OCI-LY7 (cell line): ENCODE results near the gene ZNF221. TPM values are rescaled to one million over a fixed set of nuclear protein-coding genes. Genes with fewer than 3 reads are reported as not detected.

ENCODE experiments used
- BruUV-seq: library from RNA; stranded (reverse); fragments of 400-500 nt; replicated peaks from 2 replicates; lab custom pipeline; 2021; lab: Mats Ljungman, UMichigan
- CTCF ChIA-PET: fragments of 300-600 bp; sonication (Branson Sonifier 250); formaldehyde crosslinking; loops from one replicate; lab custom pipeline; 2022; ENCODE audit warnings: antibody characterized with exemption; ENCODE audit not compliant: unreplicated experiment; lab: Charles Lee
- POLR2A ChIA-PET: fragments of 300-600 bp; sonication (Branson Sonifier 250); formaldehyde crosslinking; loops from one replicate; lab custom pipeline; 2022; ENCODE audit warnings: antibody characterized with exemption; lab: Charles Lee
- DNase-seq: peaks from one replicate; pipeline ENCODE4 v3.0.0-alpha.2; 2015; ENCODE audit warnings: low spot score
- H2AFZ ChIP-seq: fragments of 200-600 bp; sonication (generic), shearing (Covaris generic); 2 replicates; pipeline ENCODE4 v1.6.1; 2014; ENCODE audit warnings: mild to moderate bottlenecking, antibody characterized with exemption, low read length, moderate library complexity
- H3K27ac ChIP-seq: fragments of 200-600 bp; sonication (generic); 2 replicates; pipeline ENCODE4 v1.5.1; 2014; ENCODE audit warnings: mixed run types, low read depth, mild to moderate bottlenecking, moderate library complexity, low read length, inconsistent platforms; ENCODE audit not compliant: poor library complexity, severe bottlenecking
- H3K36me3 ChIP-seq: fragments of 200-600 bp; sonication (generic); 2 replicates; pipeline ENCODE4 v1.6.1; 2014; ENCODE audit warnings: mild to moderate bottlenecking, antibody characterized with exemption, low read length, moderate library complexity, mixed read lengths; ENCODE audit not compliant: insufficient read depth
- H3K4me1 ChIP-seq: fragments of 200-600 bp; sonication (generic); 2 replicates; pipeline ENCODE4 v1.5.1; 2014; ENCODE audit warnings: mild to moderate bottlenecking, low read length; ENCODE audit not compliant: insufficient read depth, poor library complexity, severe bottlenecking
- H3K4me2 ChIP-seq: fragments of 200-600 bp; sonication (generic); 2 replicates; pipeline ENCODE4 v1.6.1; 2014; ENCODE audit warnings: mild to moderate bottlenecking, low read length
- H3K4me3 ChIP-seq: fragments of 200-600 bp; sonication (generic); 2 replicates; pipeline ENCODE4 v1.5.1; 2014; ENCODE audit warnings: mild to moderate bottlenecking, low read depth, low read length; ENCODE audit not compliant: poor library complexity, severe bottlenecking
- H3K79me2 ChIP-seq: fragments of 200-600 bp; sonication (generic); 2 replicates; pipeline ENCODE4 v1.6.1; 2016; ENCODE audit warnings: low read depth, mild to moderate bottlenecking, low read length, moderate library complexity, mixed read lengths; ENCODE audit not compliant: insufficient read depth
- H3K9me2 ChIP-seq: fragments of 200-600 bp; sonication (generic); 2 replicates; pipeline ENCODE4 v1.6.1; 2016; ENCODE audit warnings: mild to moderate bottlenecking, low read length, mixed read lengths; ENCODE audit not compliant: insufficient read depth
- H3K9me3 ChIP-seq: fragments of 200-600 bp; sonication (generic); 2 replicates; pipeline ENCODE4 v1.6.1; 2014; ENCODE audit warnings: mild to moderate bottlenecking, mixed run types, low read length, mixed read lengths
- H4K20me1 ChIP-seq: fragments of 200-600 bp; sonication (generic); 2 replicates; pipeline ENCODE4 v1.6.1; 2014; ENCODE audit warnings: mild to moderate bottlenecking, antibody characterized with exemption, low read length, moderate library complexity, mixed read lengths; ENCODE audit not compliant: insufficient read depth
- EZH2phosphoT487 ChIP-seq: fragments of 200-600 bp; sonication (generic); IDR thresholded peaks from 2 replicates; pipeline ENCODE4 v1.6.1; 2018; ENCODE audit warnings: low read depth, borderline replicate concordance, mild to moderate bottlenecking, mixed run types, antibody characterized with exemption, low read length, moderate library complexity, mixed read lengths
- intact Hi-C: fragments of 100-400 bp; cut with micrococcal nuclease; formaldehyde crosslinking; loops from one replicate; pipeline ENCODE4 v1.10.0; 2022; ENCODE audit not compliant: unreplicated experiment
- total RNA-seq, 2 experiments: library from RNA; depleted of rRNA in 1 of 2; stranded (reverse); fragments of >200 nt in 1 of 2; shearing (Covaris generic) in 1 of 2; gene quantifications; 2 replicates each; pipeline ENCODE4 v1.2.3, GENCODE V29; 2014 to 2022
- TF ChIP-seq, protein P1 (sequence below): fragments of 200-600 bp; sonication (generic); conservative IDR thresholded peaks from 2 replicates; pipeline ENCODE4 v1.5.1; 2014; ENCODE audit warnings: mild to moderate bottlenecking, antibody characterized with exemption, low read length, moderate library complexity, mixed read lengths

ZNF221 gene
- total RNA-seq, 2 experiments from 2014 or later = 0.28 TPM; not detected in 1

DNA sequence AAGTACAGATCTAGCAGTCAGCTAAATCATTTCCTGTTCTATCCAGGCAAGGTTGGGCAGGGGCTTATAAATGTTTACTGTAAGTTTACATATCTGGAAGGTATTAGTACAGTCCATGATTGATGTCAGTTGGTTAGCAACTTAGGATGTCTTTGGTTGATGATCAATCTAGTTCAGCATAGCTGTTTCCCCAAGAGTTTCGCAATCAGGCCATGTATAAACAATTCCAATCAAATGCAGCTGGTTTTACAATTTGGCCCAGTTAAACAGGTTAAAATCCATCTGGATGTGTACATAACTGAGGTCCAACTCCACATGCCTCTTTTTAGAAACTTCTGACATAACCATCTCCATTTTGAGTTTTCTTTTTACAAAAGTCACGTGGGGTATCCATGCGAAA, 6.9 kb downstream of the ZNF221 start:
- CTCF ChIA-PET = no interaction called here
- no peak overlapping the region for H3K4me2 ChIP-seq
- no peak for DNase-seq
- POLR2A ChIA-PET = interaction anchor here (0.6 to 1.2 kb wide), 3 partner anchors 23 to 90 kb away, joined by 3 to 4 read pairs (median 3); partner anchors contain the start of gene ZNF45
- no peaks in the 10 kb centered on the region for H3K79me2 ChIP-seq
- TF ChIP-seq, protein P1, sequence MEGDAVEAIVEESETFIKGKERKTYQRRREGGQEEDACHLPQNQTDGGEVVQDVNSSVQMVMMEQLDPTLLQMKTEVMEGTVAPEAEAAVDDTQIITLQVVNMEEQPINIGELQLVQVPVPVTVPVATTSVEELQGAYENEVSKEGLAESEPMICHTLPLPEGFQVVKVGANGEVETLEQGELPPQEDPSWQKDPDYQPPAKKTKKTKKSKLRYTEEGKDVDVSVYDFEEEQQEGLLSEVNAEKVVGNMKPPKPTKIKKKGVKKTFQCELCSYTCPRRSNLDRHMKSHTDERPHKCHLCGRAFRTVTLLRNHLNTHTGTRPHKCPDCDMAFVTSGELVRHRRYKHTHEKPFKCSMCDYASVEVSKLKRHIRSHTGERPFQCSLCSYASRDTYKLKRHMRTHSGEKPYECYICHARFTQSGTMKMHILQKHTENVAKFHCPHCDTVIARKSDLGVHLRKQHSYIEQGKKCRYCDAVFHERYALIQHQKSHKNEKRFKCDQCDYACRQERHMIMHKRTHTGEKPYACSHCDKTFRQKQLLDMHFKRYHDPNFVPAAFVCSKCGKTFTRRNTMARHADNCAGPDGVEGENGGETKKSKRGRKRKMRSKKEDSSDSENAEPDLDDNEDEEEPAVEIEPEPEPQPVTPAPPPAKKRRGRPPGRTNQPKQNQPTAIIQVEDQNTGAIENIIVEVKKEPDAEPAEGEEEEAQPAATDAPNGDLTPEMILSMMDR = no peak
- TF ChIP-seq EZH2phosphoT487 = no peak
- H4K20me1 ChIP-seq = no peaks in the 10 kb centered on the region
- no peaks in the 10 kb centered on the region for H3K9me2 ChIP-seq
- H3K9me3 ChIP-seq = no peaks in the 10 kb centered on the region
- H2AFZ ChIP-seq = no peak overlapping the region
- intact Hi-C loops = no loop called here
- no peaks in the 10 kb centered on the region for H3K4me1 ChIP-seq
- no peak overlapping the region for H3K27ac ChIP-seq
- BruUV-seq = no TSS peak
- no peaks in the 10 kb centered on the region for H3K36me3 ChIP-seq
- H3K4me3 ChIP-seq = no peak overlapping the region

DNA sequence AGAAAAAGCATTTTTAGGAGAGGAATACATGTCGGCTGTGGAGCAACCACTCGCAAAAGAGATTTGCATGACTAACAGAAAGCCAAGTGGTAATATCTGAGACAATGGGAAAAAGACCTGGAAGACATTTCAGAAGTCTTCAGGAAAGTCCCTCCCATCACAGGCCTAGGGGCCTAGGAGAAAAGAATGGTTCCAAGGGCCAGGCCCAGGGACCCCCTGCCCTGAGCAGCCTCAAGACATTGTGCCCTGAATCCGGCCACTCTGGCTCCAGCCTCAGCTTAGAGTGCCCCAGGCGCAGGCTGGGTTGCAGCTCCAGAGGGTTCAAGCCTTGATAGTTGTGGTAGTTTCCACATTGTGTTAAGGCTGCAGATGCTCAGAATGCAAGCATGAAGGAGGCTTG, 9.4 kb downstream of the ZNF221 start:
- Histone ChIP-seq H3K9me3 (no peaks in the 10 kb centered on the region), H3K27ac (no peak overlapping the region), H3K79me2 (no peaks in the 10 kb centered on the region), H3K9me2 (no peaks in the 10 kb centered on the region), H3K4me1 (no peaks in the 10 kb centered on the region), H4K20me1 (no peaks in the 10 kb centered on the region), H3K36me3 (no peaks in the 10 kb centered on the region), H3K4me2 (no peak overlapping the region), H2AFZ (no peak overlapping the region), H3K4me3 (no peak overlapping the region)
- TF ChIP-seq, protein P1 = no peak
- TF ChIP-seq EZH2phosphoT487 = no peak
- POLR2A ChIA-PET = no interaction called here
- intact Hi-C loops = no loop called here
- DNase-seq = no peak
- CTCF ChIA-PET = no interaction called here
- no TSS peak for BruUV-seq

DNA sequence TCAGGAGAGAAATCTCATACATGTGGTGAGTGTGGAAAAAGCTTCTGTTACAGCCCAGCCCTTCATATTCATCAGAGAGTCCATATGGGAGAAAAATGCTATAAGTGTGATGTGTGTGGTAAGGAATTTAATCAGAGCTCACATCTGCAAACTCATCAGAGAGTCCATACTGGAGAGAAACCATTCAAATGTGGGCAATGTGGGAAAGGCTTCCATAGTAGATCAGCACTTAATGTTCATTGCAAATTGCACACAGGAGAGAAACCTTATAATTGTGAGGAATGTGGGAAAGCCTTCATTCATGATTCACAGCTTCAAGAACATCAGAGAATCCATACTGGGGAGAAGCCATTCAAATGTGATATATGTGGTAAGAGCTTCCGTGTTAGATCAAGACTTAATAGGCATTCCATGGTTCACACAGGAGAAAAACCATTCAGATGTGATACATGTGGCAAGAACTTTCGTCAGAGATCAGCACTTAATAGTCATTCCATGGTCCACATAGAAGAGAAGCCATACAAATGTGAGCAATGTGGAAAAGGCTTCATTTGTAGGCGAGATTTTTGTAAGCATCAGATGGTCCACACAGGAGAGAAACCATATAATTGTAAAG, 15.2 kb downstream of the ZNF221 start:
- Histone ChIP-seq H2AFZ (no peak overlapping the region), H3K9me3 (no peaks in the 10 kb centered on the region), H3K36me3 (no peaks in the 10 kb centered on the region), H3K4me1 (no peaks in the 10 kb centered on the region), H3K4me3 (no peak overlapping the region), H3K9me2 (no peaks in the 10 kb centered on the region), H4K20me1 (no peaks in the 10 kb centered on the region), H3K79me2 (no peaks in the 10 kb centered on the region), H3K27ac (no peak overlapping the region), H3K4me2 (no peak overlapping the region)
- no TSS peak for BruUV-seq
- intact Hi-C loops = no loop called here
- ChIA-PET POLR2A (no interaction called here), CTCF (no interaction called here)
- no peak for DNase-seq
- TF ChIP-seq EZH2phosphoT487 = no peak
- TF ChIP-seq, protein P1 = no peak
